Kidney tubule cell (primary cell): ENCODE results near the gene BEX2.
A peak's percentile ranks its signal among the peaks of the same experiment; 100 is the strongest.
"Not testable (repeated sequence)": the region's sequence is repeated elsewhere in the genome, so short reads cannot be mapped to it uniquely, and the experiment has no call there.

ENCODE experiments used
- DNase-seq: peaks from one replicate; pipeline ENCODE4 v3.0.0-alpha.2; 2018; ENCODE audit warnings: low spot score

Gene BEX2

DNA sequence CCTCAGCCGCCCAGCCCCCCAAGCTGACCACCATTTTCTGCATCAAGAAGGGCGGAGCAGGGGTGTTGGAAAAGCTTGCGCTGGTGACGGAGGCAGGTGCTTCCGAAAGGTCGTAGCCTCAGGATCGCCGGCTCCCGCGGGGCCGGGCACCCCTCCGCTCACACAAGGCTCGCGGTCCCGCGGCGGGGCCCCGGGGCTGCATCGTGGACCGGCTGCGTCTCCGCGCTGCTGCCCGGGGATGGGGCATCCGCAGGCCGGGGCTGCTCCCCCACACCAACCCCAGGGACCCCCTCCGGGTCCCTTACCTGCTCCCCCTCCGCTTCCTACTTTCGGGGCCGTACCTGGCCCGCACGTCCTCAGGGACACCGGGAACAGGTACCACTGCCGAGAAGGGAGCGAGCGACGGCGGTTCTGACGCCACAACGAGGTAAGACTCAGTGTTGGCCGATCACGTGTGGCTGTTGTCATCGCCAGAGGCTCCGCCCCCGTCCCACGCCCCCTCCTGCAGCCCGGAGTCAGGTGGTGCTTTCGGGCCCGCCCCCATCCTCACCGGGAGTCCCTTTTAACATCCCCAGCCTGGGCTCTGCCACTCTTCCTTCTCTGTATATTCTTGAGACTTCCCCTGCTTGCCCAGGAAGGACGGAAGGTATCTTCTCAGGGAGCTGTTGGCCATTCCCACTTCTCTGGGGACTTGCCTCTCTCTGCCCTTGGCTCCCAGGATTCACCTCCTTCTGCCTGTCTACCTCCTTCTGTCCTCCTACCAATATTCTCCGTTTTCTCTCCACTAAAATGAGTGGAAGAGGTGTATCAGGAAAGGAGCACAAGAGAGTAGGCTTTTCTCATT is at the start of gene BEX2:
BEX2 (minus strand) TSS at position 436 of the 844 bp plus-strand sequence. CDS start 1,014 bp downstream, outside the sequence.
- peak; percentile 72 for DNase-seq

DNA sequence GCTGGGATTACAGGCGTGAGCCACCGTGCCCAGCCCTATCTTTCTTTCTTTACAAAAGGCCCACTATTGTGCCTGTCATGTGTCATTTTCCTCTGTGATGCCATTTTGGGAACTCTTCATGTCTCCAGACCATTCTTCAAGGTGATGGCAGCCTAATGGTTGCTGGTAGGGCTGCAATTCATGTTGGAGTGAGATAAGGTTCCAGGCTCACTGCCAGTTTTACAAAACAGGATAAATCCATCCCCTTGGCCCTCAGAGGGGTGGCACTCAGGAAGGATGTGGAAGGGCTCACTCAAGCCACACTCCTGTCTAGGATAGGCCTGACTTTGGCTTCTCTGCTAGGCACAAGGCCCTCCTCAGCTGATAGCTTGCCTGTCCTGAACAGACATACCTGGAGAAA is 49.3 kb upstream of the BEX2 start:
- DNase-seq: no peak

DNA sequence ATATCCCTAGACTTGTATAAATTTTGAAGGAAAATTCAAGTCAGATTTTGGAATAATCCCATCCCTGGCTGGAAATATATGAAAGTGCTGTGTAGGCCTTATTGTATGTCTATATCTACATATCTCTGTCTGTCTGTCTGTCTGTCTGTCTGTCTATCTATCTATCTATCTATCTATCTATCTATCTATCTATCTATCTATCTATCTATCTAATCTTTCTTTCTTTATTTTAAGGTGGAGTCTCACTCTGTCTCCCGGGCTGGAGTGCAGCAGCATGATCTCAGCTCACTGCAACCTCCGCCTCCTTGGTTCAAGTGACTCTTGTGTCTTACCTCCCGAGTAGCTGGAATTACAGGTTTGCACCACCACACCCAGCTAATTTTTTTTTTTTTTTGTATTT is 48.8 kb upstream of the BEX2 start:
- DNase-seq: not testable (repeated sequence)

DNA sequence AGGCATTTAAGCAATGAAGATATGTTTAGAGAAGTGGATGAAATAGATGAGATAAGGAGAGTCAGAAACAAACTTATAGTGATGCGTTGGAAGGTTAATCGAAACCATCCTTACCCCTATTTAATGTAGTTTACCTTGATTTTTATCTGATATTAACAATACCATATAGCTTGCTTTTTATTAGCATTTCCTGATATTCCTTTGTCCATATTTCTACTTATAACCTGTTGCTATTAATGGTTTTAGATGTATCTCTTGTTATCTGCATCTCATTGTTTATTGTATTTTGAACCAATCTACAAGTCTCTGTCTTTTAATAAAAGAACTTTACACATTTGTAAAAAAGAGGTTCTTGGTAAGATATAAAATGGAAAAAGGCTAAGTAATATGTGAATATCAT is 47.1 kb upstream of the BEX2 start:
- DNase-seq: no peak

DNA sequence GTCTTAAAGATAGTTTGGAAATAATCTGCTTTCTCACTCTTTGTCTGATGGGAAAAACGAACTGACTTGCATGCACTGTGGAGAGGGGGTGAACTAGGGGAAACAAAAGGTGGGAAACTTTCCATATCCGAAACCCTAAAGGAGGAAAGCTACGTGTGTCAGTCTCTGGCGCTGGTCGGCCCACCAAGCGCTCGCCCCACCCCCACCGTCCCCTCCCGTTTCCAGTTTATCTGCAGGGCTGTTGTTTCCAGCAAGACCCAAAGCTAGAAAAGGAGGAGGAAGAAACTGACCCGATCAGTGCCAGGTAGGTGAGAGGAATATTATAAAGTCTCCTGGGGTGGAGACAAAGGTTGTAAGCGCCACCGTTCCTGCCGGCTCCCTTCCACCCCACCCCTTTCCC is 46.1 kb upstream of the BEX2 start:
- DNase-seq: no peak

DNA sequence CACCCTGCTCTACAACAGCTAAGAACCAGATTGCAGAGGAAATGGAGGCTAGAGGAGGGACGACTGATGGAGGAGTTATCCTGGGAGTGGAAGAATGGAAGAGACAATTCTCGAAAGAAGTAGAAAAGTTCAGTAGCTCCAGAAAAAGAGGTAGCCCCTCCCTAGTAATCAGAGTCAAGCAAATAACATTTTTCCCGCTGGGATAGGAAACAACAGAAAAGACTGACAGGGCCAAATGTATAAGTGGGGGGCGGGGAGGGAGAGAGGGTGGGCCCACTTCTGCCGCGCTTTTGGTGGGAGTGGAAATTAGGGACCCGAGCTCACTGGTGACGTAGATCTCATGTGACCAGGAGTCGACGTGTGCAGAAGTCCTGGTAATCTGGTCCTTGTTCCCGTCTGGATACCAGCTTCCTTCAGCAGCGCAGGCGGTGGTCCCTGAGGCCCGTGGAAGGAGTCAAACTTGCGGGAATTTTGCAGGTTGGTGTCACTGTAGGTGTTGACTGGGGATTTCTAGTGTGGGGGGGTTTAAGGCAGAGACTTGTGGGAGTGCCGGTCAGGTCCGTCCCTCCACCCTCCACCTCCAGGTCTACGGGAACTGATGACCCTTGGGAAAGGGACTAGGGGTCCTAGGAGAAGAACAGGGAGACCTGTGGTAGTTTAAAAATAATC is 45.5 kb upstream of the BEX2 start, which contains the start of gene TCEAL9:
TCEAL9 (plus strand) TSS at position 377 of the 669 bp plus-strand sequence. CDS start 1,179 bp downstream, outside the sequence.
- DNase-seq: peak; percentile 59

DNA sequence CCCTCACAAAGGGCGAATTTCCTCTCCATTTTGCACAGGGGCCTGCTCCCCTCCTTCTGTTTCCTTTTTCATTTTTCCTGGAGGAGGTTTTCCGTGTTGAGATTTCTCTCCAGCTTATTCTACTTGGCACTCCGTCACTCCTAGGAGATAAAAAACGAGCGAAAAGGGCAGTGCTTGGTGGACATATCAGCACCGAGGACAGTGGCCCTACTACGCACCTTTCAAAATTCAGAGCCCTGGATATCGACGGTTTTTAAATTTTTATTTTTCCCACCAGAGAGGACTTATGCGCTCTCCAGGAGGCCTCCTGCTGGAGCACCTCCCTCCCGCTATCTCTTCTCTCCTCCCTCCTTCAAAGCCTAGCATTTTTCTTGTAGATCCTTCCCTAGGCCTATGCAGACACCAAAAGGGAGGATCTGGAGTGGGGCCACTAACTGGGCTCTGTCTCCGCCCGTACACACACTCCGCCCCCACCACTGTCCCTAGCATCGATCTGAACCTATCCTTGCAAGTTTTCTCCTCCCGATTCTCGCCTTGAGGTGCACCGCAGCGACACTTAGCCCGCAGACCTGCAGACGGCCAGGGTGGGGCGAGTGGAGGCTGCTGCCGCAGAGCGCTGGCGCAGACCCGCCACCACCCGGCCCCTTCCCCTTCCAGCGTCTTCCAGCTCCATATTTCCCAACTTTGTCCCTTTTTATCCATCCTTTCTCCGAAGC is 37.0 kb upstream of the BEX2 start:
- no peak for DNase-seq

DNA sequence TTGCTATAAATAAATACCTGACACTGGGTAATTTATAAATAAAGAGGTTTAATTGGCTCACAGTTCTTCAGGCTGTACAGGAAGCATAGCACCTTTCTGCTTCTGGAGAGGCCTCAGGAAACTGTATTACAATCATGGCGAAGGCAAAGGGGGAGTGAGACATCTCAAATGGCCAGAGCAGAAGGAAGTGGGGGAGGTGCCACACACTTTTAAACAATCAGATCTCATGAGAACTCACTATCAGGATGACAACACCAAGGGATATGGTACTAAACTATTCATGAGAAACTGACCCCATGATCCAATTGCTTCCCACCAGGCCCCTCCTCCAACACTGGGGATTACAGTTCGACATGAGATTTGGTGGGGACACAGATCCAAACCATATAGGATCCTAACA is 33.8 kb upstream of the BEX2 start:
- DNase-seq: no peak

DNA sequence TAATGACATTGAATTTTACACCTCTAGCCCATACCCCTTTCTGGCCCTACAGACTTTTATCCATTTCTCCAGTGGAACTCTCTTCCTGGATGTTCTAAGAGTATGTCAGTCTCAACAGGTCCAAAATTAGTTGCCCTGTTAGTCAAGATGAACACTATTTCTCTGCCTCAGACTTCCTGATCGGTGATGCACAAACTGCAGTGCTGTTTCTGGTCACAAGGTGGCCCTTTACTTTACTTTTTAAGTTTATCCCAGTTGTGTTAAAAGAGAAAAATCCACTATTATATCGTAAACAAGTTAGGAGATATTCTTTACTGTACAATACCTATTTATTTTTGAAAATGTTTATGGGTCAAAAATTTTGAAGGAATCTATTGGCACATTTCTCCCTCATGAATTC is 32.3 kb upstream of the BEX2 start:
- peak; percentile 54 for DNase-seq

DNA sequence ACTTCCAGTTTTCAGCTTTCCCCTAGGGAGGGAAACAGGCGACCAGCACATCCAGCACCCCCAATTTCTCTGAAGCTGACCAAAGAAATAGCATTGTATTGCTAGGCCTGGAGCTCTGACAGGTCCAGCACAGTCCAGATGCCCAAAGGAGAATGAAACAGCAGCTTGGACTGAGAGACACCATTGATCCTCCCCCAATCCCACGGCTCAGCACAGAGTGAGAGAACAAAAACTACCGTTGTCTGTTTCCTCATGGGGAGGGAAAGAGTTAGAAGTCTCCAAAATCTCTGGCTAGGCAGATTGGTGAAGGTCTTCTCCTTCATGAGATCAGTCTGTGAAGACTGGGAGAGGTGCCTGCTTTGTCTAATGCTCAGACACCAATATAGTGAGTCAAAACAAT is 27.9 kb upstream of the BEX2 start:
- DNase-seq: no peak

DNA sequence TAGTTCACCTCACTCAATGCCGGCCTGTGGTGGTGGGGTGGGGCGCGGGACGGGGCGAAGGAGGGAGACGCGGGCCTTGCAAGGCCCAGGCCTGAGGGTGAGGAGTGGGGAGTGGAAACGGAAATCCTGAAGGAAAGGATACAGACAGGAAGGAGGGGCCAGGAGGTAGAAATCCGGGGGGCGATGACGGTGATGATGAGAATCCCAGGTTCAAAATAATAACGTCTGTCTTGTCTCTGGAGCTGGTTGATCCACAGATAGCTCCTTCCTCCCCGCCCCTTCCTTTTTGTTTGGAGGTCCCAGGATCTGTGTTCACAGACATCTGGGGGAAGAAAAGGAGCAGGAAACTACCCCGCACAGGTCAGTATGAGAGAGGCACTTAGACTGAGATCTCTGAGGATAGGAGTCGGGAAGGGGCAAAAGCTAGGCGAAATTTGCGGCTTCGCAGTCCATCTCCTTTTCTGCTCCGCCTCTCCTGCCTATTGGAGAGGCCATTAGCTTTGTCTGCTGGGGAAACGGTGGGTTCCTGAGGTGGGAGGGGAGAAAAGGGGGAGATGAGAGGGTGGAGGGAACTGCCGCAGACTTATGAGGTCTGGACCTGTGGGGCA is 20.0 kb upstream of the BEX2 start:
- no peak for DNase-seq

DNA sequence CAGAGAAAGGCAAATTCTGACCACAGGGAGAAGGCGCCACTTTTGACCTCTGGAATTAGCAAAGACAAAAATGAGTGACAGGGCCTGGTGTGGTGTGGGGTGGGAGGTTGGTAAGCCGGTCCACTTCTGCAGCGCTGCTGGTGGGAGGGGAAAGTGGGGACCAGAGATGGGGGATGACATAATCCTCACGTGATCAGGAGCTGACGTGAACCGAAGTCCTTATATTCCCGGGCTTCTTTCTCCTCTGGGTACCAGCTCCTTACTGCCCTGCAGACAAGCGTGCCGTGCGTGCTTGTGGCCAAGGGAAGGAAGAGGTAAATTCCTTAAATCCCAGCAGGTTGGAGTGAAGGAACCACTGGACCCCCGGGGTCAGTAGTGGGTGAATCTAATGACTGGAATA is 19.2 kb upstream of the BEX2 start, which contains the start of gene TCEAL7:
TCEAL7 (plus strand) TSS at position 249 of the 400 bp plus-strand sequence. CDS start 1,165 bp downstream, outside the sequence.
- peak; percentile 7 for DNase-seq

DNA sequence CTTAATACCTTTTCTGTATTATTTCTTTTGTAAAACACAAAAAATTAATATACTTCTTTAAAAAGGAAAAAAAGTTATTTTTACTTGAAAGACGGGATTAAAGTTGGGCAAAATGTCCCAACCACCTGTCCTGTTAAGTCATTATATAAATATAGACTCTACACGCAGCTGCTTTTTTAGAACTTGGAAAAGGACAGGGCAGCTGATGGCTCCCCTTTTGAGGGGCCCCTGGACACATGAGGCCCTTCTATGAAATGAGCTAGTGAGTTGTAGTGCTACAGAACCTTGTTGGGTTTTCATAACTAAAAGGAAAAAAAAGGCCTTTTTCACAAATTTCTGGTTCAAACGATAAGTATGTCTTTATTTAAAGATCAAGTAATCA is 600 bp upstream of the BEX2 start:
- DNase-seq: no peak

DNA sequence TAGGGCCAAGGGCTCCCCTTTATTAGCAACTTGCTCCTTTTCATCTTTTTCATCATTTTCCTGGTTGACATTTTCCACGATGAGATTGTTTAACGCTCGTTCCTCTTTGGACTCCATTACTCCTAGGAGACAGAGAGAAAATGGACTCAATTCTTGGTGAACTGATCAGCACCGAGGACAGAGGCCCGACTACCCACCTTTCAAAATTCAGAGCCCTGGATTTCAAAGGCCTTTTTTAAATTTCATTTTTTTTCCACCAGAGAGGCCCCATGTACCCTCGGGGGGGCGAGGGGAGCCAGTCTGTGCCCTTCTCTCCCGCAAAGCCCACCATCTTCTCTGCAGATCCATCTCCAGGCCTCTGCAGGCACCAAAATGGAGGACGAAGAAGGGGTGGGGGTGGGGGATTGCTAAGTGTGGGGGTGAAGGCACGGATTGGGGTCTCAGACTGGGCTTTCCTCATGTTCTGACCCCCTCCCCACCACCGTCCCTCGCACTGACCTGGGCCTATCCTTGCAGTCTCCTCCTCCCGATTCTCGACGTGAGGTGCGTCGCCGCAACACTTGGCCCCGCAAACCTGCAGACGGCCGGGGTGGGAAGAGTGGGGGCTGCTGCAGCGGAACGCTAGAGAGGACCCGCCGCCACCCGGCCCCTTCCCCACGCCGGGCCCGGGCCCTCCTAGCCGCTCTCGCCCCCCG is 783 bp downstream of the BEX2 start:
- DNase-seq: no peak

DNA sequence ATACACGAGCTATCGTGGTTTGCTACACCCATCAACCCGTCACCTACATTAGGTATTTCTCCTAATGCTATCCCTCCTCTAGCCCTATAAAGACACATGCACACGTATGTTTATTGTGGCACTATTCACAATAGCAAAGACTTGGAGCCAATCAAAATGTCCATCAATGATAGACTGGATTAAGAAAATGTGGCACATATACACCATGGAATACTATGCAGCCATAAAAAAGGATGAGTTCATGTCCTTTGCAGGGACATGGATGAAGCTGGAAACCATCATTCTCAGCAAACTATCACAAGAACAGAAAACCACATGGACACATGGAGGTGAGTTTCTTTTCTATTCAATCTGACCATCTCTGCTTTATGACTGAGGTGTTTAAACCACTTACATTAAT is 5.1 kb downstream of the BEX2 start:
- DNase-seq: not testable (repeated sequence)

DNA sequence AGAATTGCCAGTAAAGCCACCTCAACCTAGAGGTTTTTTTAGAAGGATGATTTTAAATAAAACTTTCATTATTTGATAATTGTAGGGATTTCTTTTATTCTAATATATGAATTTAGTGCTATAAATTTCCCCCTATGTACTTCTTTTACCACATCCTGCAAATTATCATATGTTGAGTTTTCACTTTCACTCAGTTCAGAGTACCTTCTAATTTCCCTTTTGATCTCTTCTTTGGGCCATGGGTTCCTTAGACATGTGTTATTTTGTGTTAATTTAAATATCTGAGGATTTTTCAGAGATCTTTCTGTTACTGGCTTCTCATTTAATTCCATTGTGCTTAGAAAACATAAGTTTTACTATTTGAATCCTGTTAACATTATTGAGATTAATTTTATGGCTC is 6.1 kb downstream of the BEX2 start:
- DNase-seq: no peak

DNA sequence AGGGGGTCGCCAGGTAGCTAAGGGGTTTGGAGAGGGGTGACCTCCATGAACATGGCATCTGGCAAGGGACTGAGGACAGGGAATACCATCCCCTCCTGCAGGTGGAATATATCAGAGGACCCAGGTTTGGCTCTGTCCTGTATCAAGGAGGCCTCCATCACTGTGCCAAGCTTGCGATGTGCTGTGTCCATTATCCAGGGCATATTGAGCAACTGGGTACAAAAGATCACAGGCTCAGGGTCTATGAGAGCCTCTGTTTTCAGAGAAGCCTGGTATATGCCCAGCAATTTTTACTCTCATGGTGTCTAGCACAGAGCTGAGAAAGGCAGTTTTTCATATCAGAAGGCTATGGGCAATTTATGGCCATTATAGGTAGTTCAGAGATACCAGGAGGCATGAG is 17.7 kb downstream of the BEX2 start:
- DNase-seq: no peak

DNA sequence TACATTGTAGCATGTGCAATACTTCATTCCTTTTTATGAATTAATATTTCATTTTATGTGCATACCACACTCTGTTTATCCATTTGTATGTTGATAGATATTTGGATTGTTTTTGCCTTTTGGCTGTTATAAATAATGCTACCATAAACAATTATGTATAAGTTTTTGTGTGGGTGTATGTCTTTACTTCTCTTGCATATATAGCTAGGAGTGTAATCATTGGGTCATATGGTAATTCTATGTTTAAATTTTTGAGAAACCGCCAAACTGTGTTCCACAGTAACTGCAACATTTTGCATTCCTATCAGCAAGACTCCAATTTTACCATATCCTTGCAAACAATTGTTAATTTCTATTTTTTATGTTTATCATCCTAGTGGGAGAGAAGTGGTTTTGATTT is 31.2 kb downstream of the BEX2 start:
- no peak for DNase-seq

DNA sequence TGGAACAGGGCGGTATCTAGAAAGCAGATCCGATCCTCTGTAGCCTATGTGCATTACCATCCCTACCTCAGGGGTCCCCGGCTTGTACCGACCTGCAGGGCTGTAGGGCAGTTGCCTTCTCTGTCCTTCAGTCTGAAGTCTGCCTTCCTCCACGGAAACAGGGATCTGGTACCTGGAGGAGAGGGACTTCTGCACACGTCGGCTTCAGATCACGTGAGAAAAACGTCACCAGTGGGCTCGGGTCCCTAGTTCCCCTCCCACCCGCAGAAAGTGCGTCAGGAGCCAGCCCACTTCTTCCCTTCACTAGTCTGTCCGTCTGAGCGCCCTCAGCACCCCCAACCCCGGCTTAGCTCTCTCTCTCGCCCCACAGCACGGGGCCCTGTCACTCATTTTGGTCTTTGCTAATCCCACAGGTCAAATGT is 34.2 kb downstream of the BEX2 start, which contains the start of gene TCEAL5:
TCEAL5 (minus strand) TSS at position 170 of the 422 bp plus-strand sequence. CDS start 2,187 bp downstream, outside the sequence.
- DNase-seq: no peak

DNA sequence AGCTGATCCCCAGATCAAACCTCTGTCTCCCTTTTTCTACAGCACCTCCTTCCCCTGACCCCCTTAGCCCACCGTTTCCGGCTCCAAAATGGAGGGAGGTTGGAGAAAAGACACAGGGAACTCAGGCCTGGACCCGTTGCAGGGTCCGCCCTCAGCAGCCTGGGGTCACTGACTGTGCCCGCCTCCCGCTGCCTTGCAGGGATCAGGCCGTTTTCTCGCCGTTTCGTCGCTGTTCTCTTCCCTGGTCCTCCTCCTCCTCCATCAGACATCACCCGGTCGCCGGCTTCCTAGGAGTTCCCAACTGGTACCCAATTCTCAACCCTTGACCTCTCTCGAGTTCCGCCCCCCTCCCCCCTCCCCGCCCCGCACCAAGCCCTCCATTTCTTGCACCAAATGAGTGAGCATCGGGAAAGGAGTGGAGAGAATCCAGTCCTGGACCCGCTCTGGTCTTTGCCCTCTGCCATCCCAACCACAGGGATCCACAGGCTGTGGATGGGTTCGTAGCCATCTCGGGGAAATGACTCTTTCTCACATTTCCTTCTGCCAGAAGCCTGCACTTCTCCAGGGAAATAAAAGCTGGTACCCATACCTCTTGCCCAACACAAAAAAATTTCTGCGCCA is 34.7 kb downstream of the BEX2 start:
- no peak for DNase-seq

DNA sequence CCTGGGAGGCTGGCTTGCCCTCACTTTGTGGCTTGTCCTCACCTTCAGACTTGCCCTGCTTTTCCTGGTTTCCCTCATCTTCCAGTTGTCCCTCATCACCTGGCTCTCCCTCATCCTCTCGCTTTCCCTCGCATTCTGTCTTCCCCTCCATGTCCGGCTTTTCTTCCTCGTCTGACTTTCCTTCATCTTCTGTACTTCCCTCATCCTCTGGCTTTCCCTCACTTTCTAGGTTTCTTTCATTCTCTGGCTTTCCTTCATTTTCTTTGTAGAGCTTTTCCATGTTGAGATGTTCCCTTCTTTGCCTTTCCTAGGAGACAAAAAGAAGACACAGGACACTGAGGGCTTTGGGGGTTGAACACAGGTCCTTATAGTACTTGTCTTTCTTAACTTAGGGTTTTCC is 36.5 kb downstream of the BEX2 start:
- DNase-seq: no peak
